ENCODE measurements around the gene NEK7.

The NEK7 gene

GRCh38 chr1:198259333-198260074 lies 102.7 kb downstream of the NEK7 start:
- no peak overlapping the region for H3K9ac ChIP-seq (ENCODE audit: low read length)
- no peaks in the 10 kb centered on the region for H4K20me1 ChIP-seq (ENCODE audit: low read depth, low read length)
- no peaks in the 10 kb centered on the region for H3K27me3 ChIP-seq (ENCODE audit: low read length)
- H3K27ac ChIP-seq (ENCODE audit: low read depth, low read length) = no peak overlapping the region
- no peaks in the 10 kb centered on the region for H3K9me2 ChIP-seq (replicated peaks; ENCODE audit: insufficient read depth, low read length)
- no peaks in the 10 kb centered on the region for H3K9me3 ChIP-seq (ENCODE audit: insufficient read depth, low read length)
- no peaks in the 10 kb centered on the region for H3K79me2 ChIP-seq (ENCODE audit: insufficient read depth, low read length)
- H3K36me3 ChIP-seq (ENCODE audit: low read length) = no peaks in the 10 kb centered on the region
- no peak overlapping the region for H2AFZ ChIP-seq (ENCODE audit: low read depth, low read length, severe bottlenecking)
- no peak for TF ChIP-seq EZH2phosphoT487 (conservative IDR thresholded peaks at IDR 0.05; ENCODE audit: low read length)
- no peak for TF ChIP-seq CTCF (IDR thresholded peaks at IDR 0.05; ENCODE audit: insufficient read depth, low read length, poor library complexity, severe bottlenecking)
- no peak overlapping the region for H3K4me3 ChIP-seq (ENCODE audit: insufficient read depth, low read length, poor library complexity, severe bottlenecking)
- no peak overlapping the region for H3K4me2 ChIP-seq (ENCODE audit: low read depth, low read length, poor library complexity, severe bottlenecking)
- H3F3A ChIP-seq (ENCODE audit: insufficient read depth) = no peaks in the 10 kb centered on the region

GRCh38 chr1:198261886-198262285 lies 105.1 kb downstream of the NEK7 start:
- Histone ChIP-seq H3K79me2 (ENCODE audit: insufficient read depth, low read length) (no peaks in the 10 kb centered on the region), H3K9me2 (replicated peaks; ENCODE audit: insufficient read depth, low read length) (no peaks in the 10 kb centered on the region), H3K4me2 (ENCODE audit: low read depth, low read length, poor library complexity, severe bottlenecking) (no peak overlapping the region), H3K27me3 (ENCODE audit: low read length) (no peaks in the 10 kb centered on the region), H3K27ac (ENCODE audit: low read depth, low read length) (no peak overlapping the region), H2AFZ (ENCODE audit: low read depth, low read length, severe bottlenecking) (no peak overlapping the region), H3K36me3 (ENCODE audit: low read length) (no peaks in the 10 kb centered on the region), H4K20me1 (ENCODE audit: low read depth, low read length) (no peaks in the 10 kb centered on the region), H3F3A (ENCODE audit: insufficient read depth) (no peaks in the 10 kb centered on the region), H3K9me3 (ENCODE audit: insufficient read depth, low read length) (no peaks in the 10 kb centered on the region), H3K4me3 (ENCODE audit: insufficient read depth, low read length, poor library complexity, severe bottlenecking) (no peak overlapping the region), H3K9ac (ENCODE audit: low read length) (no peak overlapping the region)
- TF ChIP-seq CTCF (IDR thresholded peaks at IDR 0.05; ENCODE audit: insufficient read depth, low read length, poor library complexity, severe bottlenecking) (no peak), EZH2phosphoT487 (conservative IDR thresholded peaks at IDR 0.05; ENCODE audit: low read length) (no peak)

GRCh38 chr1:198263186-198263585 lies 106.4 kb downstream of the NEK7 start:
- H3K4me3 ChIP-seq (ENCODE audit: insufficient read depth, low read length, poor library complexity, severe bottlenecking) = no peak overlapping the region
- H3K9me3 ChIP-seq (ENCODE audit: insufficient read depth, low read length) = no peaks in the 10 kb centered on the region
- H3K4me2 ChIP-seq (ENCODE audit: low read depth, low read length, poor library complexity, severe bottlenecking) = no peak overlapping the region
- H3F3A ChIP-seq (ENCODE audit: insufficient read depth) = no peaks in the 10 kb centered on the region
- no peak overlapping the region for H2AFZ ChIP-seq (ENCODE audit: low read depth, low read length, severe bottlenecking)
- no peak overlapping the region for H3K9ac ChIP-seq (ENCODE audit: low read length)
- no peaks in the 10 kb centered on the region for H4K20me1 ChIP-seq (ENCODE audit: low read depth, low read length)
- no peaks in the 10 kb centered on the region for H3K79me2 ChIP-seq (ENCODE audit: insufficient read depth, low read length)
- H3K9me2 ChIP-seq (replicated peaks; ENCODE audit: insufficient read depth, low read length) = no peaks in the 10 kb centered on the region
- TF ChIP-seq EZH2phosphoT487 (conservative IDR thresholded peaks at IDR 0.05; ENCODE audit: low read length) = no peak
- TF ChIP-seq CTCF (IDR thresholded peaks at IDR 0.05; ENCODE audit: insufficient read depth, low read length, poor library complexity, severe bottlenecking) = no peak
- no peak overlapping the region for H3K27ac ChIP-seq (ENCODE audit: low read depth, low read length)
- no peaks in the 10 kb centered on the region for H3K36me3 ChIP-seq (ENCODE audit: low read length)
- no peaks in the 10 kb centered on the region for H3K27me3 ChIP-seq (ENCODE audit: low read length)
